Umbilical cord (tissue), 2 donors: ENCODE data around the gene FAM111A. TPM values are rescaled to one million over a fixed set of nuclear protein-coding genes. Genes with fewer than 3 reads are reported as not detected.

Source experiments
- DNase-seq: peaks from one replicate; pipeline ENCODE4 v3.0.0-alpha.2; 2015; ENCODE audit warnings: low spot score
- total RNA-seq: library from RNA; depleted of rRNA; stranded (reverse); fragments of >200 nt; gene quantifications from one replicate; pipeline ENCODE4 v1.2.3, GENCODE V29; 2014; ENCODE audit warnings: low replicate concordance; ENCODE audit not compliant: insufficient read depth

FAM111A gene
- total RNA-seq, 1 donor from 2014 or later = 57.5 TPM

- no peak for DNase-seq
These were observed 57.1 kb downstream of the FAM111A start for GRCh38 chr11:59199546-59200422.

GRCh38 chr11:59200423-59200746, 57.7 kb downstream of the FAM111A start:
- no peak for DNase-seq

GRCh38 chr11:59201353-59201752, 58.7 kb downstream of the FAM111A start:
- DNase-seq = no peak

Other genes starting within 250 kb of the FAM111A start
- 19.0 TPM for gene GLYATL1, start 203.4 kb upstream of the FAM111A start, total RNA-seq
- gene GLYATL1B, start 56.5 kb upstream of the FAM111A start, total RNA-seq = 1.2 TPM
- 8.4 TPM for gene FAM111B, start 35.6 kb upstream of the FAM111A start, total RNA-seq
- gene DTX4, start 29.3 kb downstream of the FAM111A start, total RNA-seq = 5.5 TPM
- gene MPEG1, start 70.1 kb downstream of the FAM111A start, total RNA-seq = 8.4 TPM
- 7.7 TPM for gene OR5AN1, start 216.0 kb downstream of the FAM111A start, total RNA-seq